Measurements from ENCODE around the gene C19orf81.

GRCh38 chr19:50673118-50673517, 23.9 kb downstream of the C19orf81 start:
- no peak for TF ChIP-seq EZH2 (IDR thresholded peaks at IDR 0.05; ENCODE audit: borderline replicate concordance, low read length)
- no peak for TF ChIP-seq CTCF (IDR thresholded peaks at IDR 0.05; ENCODE audit: low read length)
